Hepatocyte (in vitro differentiated cells): ENCODE data around the gene HNRNPR.

Source experiments
- EZH2 ChIP-seq: fragments of 200-600 bp; sonication (generic); IDR thresholded peaks from 2 replicates; pipeline ENCODE4 v1.6.1; 2016; ENCODE audit warnings: antibody characterized with exemption, mild to moderate bottlenecking, borderline replicate concordance
- EZH2phosphoT487 ChIP-seq: fragments of 200-600 bp; sonication (generic); IDR thresholded peaks from one replicate; pipeline ENCODE4 v1.6.1; 2018; ENCODE audit warnings: antibody characterized with exemption, mild to moderate bottlenecking, low read depth, moderate library complexity; ENCODE audit not compliant: unreplicated experiment, severe bottlenecking
- TF ChIP-seq, protein P1 (sequence below): fragments of 200-600 bp; sonication (generic); IDR thresholded peaks from 2 replicates; pipeline ENCODE4 v1.5.1; 2016; ENCODE audit warnings: antibody characterized with exemption, mild to moderate bottlenecking; ENCODE audit not compliant: poor library complexity

DNA sequence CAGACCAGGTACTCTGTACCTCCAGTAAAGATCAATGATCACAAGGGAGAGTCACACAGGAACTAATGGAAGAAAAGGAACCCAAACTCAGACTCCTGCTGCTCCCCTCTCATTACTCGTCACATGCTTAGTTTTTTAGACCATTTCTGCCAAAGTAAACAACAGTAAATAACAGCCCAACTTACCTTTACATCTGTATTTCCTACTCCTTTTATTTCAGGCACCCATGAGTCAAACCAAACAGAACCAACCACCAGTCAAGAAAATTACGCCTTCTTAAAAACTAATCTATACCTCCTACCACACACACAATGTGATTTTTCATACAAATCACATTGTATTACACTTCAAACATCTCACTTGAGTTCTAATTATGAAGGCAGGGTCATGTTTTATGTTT lies 65.4 kb downstream of the HNRNPR start:
- TF ChIP-seq EZH2 (no peak), EZH2phosphoT487 (no peak)
- TF ChIP-seq, protein P1, sequence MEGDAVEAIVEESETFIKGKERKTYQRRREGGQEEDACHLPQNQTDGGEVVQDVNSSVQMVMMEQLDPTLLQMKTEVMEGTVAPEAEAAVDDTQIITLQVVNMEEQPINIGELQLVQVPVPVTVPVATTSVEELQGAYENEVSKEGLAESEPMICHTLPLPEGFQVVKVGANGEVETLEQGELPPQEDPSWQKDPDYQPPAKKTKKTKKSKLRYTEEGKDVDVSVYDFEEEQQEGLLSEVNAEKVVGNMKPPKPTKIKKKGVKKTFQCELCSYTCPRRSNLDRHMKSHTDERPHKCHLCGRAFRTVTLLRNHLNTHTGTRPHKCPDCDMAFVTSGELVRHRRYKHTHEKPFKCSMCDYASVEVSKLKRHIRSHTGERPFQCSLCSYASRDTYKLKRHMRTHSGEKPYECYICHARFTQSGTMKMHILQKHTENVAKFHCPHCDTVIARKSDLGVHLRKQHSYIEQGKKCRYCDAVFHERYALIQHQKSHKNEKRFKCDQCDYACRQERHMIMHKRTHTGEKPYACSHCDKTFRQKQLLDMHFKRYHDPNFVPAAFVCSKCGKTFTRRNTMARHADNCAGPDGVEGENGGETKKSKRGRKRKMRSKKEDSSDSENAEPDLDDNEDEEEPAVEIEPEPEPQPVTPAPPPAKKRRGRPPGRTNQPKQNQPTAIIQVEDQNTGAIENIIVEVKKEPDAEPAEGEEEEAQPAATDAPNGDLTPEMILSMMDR, result no peak
